Liver (tissue), 9 donors: ENCODE measurements around the gene GNG7. TPM values are rescaled to one million over a fixed set of nuclear protein-coding genes. Genes with fewer than 3 reads are reported as not detected.

ENCODE experiments used
- DNase-seq: peaks from one replicate; pipeline ENCODE4 v3.0.0-alpha.2; 2017; ENCODE audit warnings: low spot score
- H3K27ac ChIP-seq, 2 donors: one replicate each; pipeline ENCODE4 v1.7.0; 2013; ENCODE audit warnings: inconsistent platforms in 2 of 2, low read length in 2 of 2, control low read depth in 1 of 2, low read depth in 1 of 2, mild to moderate bottlenecking in 1 of 2
- H3K27me3 ChIP-seq, 4 donors: one replicate each; pipeline versions ENCODE4 v1.6.1 to v1.7.0; 2013; ENCODE audit warnings: low read length in 3 of 4, inconsistent platforms in 1 of 4, mild to moderate bottlenecking in 1 of 4, moderate library complexity in 1 of 4; ENCODE audit not compliant: control insufficient read depth in 4 of 4, insufficient read depth in 4 of 4
- H3K36me3 ChIP-seq, 4 donors: one replicate each; pipeline versions ENCODE4 v1.6.1 to v1.7.0; 2013; ENCODE audit warnings: low read length in 3 of 4, mild to moderate bottlenecking in 3 of 4, low read depth in 1 of 4, moderate library complexity in 1 of 4; ENCODE audit not compliant: control insufficient read depth in 4 of 4, insufficient read depth in 3 of 4
- H3K4me1 ChIP-seq, 4 donors: one replicate each; pipeline versions ENCODE4 v1.6.1 to v1.7.0; 2013; ENCODE audit warnings: low read length in 3 of 4, mild to moderate bottlenecking in 3 of 4, moderate library complexity in 1 of 4; ENCODE audit not compliant: control insufficient read depth in 4 of 4, insufficient read depth in 4 of 4
- H3K4me3 ChIP-seq, 3 donors: one replicate each; pipeline versions ENCODE4 v1.6.1 to v1.7.0; 2013; ENCODE audit warnings: low read length in 3 of 3, control low read depth in 1 of 3, low read depth in 1 of 3, mild to moderate bottlenecking in 1 of 3
- H3K9ac ChIP-seq, 2 donors: one replicate each; pipeline ENCODE4 v1.7.0; 2013; ENCODE audit warnings: low read length in 2 of 2, mild to moderate bottlenecking in 2 of 2, moderate library complexity in 2 of 2, control low read depth in 1 of 2, low read depth in 1 of 2
- H3K9me3 ChIP-seq, 4 donors: one replicate each; pipeline versions ENCODE4 v1.6.1 to v1.7.0; 2013; ENCODE audit warnings: low read length in 3 of 4; ENCODE audit not compliant: control insufficient read depth in 4 of 4
- EGR1 ChIP-seq, 2 donors: IDR thresholded peaks; 2 replicates each; pipeline ENCODE4 v1.6.1; 2016 to 2018; ENCODE audit warnings: antibody characterized with exemption in 2 of 2, low read depth in 2 of 2
- FOXA1 ChIP-seq: IDR thresholded peaks from 2 replicates; pipeline ENCODE4 v1.6.1; 2016; ENCODE audit warnings: antibody characterized with exemption
- GABPA ChIP-seq, 2 donors: IDR thresholded peaks in 1 of 2; conservative IDR thresholded peaks in 1 of 2; 2 replicates each; pipeline ENCODE4 v1.6.1; 2016; ENCODE audit warnings: antibody characterized with exemption in 2 of 2, mild to moderate bottlenecking in 1 of 2, moderate library complexity in 1 of 2
- HNF4A ChIP-seq, 2 donors: conservative IDR thresholded peaks; 2 replicates each; pipeline ENCODE4 v1.6.1; 2016; ENCODE audit warnings: antibody characterized with exemption in 2 of 2, mild to moderate bottlenecking in 2 of 2
- HNF4G ChIP-seq: IDR thresholded peaks from 2 replicates; pipeline ENCODE4 v1.6.1; 2016; ENCODE audit warnings: antibody characterized with exemption
- JUND ChIP-seq, 2 donors: IDR thresholded peaks; 2 replicates each; pipeline ENCODE4 v1.6.1; 2016; ENCODE audit warnings: antibody characterized with exemption in 2 of 2
- NR2F2 ChIP-seq: IDR thresholded peaks from 2 replicates; pipeline ENCODE4 v1.6.1; 2016; ENCODE audit warnings: antibody characterized with exemption
- RAD21 ChIP-seq, 2 donors: IDR thresholded peaks; 2 replicates each; pipeline ENCODE4 v1.6.1; 2016; ENCODE audit warnings: antibody characterized with exemption in 2 of 2, mild to moderate bottlenecking in 2 of 2
- RXRA ChIP-seq, 2 donors: IDR thresholded peaks; 2 replicates each; pipeline ENCODE4 v1.6.1; 2017 to 2018; ENCODE audit warnings: antibody characterized with exemption in 2 of 2, mild to moderate bottlenecking in 1 of 2
- SP1 ChIP-seq: IDR thresholded peaks from 2 replicates; pipeline ENCODE4 v1.6.1; 2018; ENCODE audit warnings: antibody characterized with exemption, mild to moderate bottlenecking
- TAF1 ChIP-seq: conservative IDR thresholded peaks from 2 replicates; pipeline ENCODE4 v1.6.1; 2016; ENCODE audit warnings: antibody characterized with exemption, mild to moderate bottlenecking
- YY1 ChIP-seq: IDR thresholded peaks from 2 replicates; pipeline ENCODE4 v1.6.1; 2016; ENCODE audit warnings: antibody characterized with exemption, mild to moderate bottlenecking
- WGBS: extraction: QIAGEN DNeasy Blood & Tissue Kit; methylation state at CpG from one replicate; pipeline ENCODE4 v1.1.7; 2013; 5-methylcytosine and 5-hydroxymethylcytosine counted together
- polyA plus RNA-seq, 2 donors: library from polyadenylated mRNA; stranded (reverse) in 1 of 2; unstranded in 1 of 2; fragments of 200-250 nt in 1 of 2; fragments of >200 nt in 1 of 2; fragmentation: Nextera tagmentation in 1 of 2; extraction: Ambion mirVana in 1 of 2; gene quantifications; one replicate each; pipeline versions ENCODE4 v1.2.1 to v1.2.3, GENCODE V29; 2013 to 2015
- total RNA-seq, 2 donors: library from RNA; depleted of rRNA; stranded (reverse); fragments of >200 nt; gene quantifications; one replicate each; pipeline ENCODE4 v1.2.3, GENCODE V29; 2014
- TF ChIP-seq, protein P1 (sequence below): IDR thresholded peaks from 2 replicates; pipeline ENCODE4 v1.6.1; 2016; ENCODE audit warnings: antibody characterized with exemption, mild to moderate bottlenecking
- TF ChIP-seq, protein P2 (sequence below): IDR thresholded peaks from 2 replicates; pipeline ENCODE4 v1.6.1; 2016; ENCODE audit warnings: antibody characterized with exemption
- TF ChIP-seq, protein P3 (sequence below): IDR thresholded peaks from 2 replicates; pipeline ENCODE4 v1.6.1; 2016; ENCODE audit warnings: antibody characterized with exemption
- TF ChIP-seq, protein P4 (sequence below): fragments of 150-350 bp; IDR thresholded peaks from 2 replicates; pipeline ENCODE4 v1.5.1; 2017; ENCODE audit warnings: improper control_type of control experiment, low read depth, low read length; ENCODE audit not compliant: missing input control
- TF ChIP-seq, protein P5 (sequence below): IDR thresholded peaks from 2 replicates; pipeline ENCODE4 v1.6.1; 2016; ENCODE audit warnings: antibody characterized with exemption
- donor health status: healthy.
- donor health status: healthy.
- donor health status: healthy.
- donor health status: healthy.
- donor health status: healthy.

Gene GNG7
- total and polyA plus RNA-seq, 4 donors: 0.75 to 1.9 (median 1.1) TPM

DNA sequence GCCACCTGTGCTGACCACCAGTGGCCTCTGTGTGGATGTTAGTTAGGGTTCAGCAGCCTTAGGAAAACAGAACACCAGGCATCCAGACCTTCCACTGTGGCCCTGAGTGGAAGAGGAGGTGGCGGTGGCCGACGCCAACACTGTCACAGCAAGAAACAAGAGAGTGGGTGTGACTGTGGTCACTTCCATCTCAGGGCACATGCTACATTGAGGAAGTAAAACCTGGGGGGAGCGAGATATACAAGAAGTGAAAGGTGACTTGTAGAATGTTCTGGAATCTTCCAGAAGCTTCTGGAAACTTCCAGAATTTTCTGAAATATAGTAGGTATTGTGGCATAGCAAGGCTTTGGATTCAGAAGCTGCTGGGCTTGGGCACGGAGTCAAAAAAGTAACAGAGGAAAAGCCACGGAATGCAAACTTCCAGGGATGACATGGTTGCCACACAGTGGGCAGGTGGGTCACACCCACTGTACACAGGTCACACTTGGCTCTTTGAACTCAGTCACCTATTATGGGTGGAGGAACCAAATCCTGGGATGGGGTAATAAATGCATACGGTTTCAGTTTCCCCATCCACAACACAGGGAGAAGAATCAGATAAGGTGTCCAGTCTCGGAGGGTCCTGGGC is 24.3 kb downstream of the GNG7 start:
- H3K27me3 ChIP-seq: no peaks in the 10 kb centered on the region
- H3K9ac ChIP-seq: no peak overlapping the region
- H3K4me1 ChIP-seq: no peaks in the 10 kb centered on the region
- no peak for DNase-seq
- no peak for TF ChIP-seq RAD21 (IDR thresholded peaks at IDR 0.05)
- TF ChIP-seq RXRA (IDR thresholded peaks at IDR 0.05): no peak
- no peaks in the 10 kb centered on the region for H3K9me3 ChIP-seq
- no peak overlapping the region for H3K27ac ChIP-seq
- H3K4me3 ChIP-seq: no peak overlapping the region
- WGBS: 86% methylated on average over 8 of the region's 8 CpGs
- no peaks in the 10 kb centered on the region for H3K36me3 ChIP-seq

DNA sequence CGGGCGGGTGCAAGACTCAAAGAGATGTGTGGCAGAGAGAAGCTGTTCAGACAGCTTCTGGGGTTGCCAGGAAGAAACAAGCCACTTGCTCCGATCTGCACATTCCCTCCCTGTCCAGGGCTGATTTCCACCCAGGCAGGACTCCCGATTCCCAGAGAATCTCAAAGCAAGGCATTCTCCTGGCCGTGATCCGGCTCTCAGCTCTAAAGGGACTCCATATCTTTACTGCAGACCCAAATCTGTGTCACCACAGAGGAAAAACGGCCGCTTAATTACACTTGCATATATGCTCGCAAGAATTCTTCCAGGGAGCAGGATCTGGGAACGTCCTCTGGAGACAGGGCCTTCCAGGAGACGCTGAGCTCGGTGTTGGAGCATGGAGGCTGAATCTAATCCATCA is 25.7 kb downstream of the GNG7 start:
- H3K9me3 ChIP-seq: no peaks in the 10 kb centered on the region
- no peaks in the 10 kb centered on the region for H3K4me1 ChIP-seq
- no peaks in the 10 kb centered on the region for H3K27me3 ChIP-seq
- TF ChIP-seq HNF4A (conservative IDR thresholded peaks at IDR 0.05): no peak
- TF ChIP-seq, protein P1, sequence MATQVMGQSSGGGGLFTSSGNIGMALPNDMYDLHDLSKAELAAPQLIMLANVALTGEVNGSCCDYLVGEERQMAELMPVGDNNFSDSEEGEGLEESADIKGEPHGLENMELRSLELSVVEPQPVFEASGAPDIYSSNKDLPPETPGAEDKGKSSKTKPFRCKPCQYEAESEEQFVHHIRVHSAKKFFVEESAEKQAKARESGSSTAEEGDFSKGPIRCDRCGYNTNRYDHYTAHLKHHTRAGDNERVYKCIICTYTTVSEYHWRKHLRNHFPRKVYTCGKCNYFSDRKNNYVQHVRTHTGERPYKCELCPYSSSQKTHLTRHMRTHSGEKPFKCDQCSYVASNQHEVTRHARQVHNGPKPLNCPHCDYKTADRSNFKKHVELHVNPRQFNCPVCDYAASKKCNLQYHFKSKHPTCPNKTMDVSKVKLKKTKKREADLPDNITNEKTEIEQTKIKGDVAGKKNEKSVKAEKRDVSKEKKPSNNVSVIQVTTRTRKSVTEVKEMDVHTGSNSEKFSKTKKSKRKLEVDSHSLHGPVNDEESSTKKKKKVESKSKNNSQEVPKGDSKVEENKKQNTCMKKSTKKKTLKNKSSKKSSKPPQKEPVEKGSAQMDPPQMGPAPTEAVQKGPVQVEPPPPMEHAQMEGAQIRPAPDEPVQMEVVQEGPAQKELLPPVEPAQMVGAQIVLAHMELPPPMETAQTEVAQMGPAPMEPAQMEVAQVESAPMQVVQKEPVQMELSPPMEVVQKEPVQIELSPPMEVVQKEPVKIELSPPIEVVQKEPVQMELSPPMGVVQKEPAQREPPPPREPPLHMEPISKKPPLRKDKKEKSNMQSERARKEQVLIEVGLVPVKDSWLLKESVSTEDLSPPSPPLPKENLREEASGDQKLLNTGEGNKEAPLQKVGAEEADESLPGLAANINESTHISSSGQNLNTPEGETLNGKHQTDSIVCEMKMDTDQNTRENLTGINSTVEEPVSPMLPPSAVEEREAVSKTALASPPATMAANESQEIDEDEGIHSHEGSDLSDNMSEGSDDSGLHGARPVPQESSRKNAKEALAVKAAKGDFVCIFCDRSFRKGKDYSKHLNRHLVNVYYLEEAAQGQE: no peak
- no peak for TF ChIP-seq RAD21 (IDR thresholded peaks at IDR 0.05)
- TF ChIP-seq RXRA (IDR thresholded peaks at IDR 0.05): no peak
- TF ChIP-seq, protein P2, sequence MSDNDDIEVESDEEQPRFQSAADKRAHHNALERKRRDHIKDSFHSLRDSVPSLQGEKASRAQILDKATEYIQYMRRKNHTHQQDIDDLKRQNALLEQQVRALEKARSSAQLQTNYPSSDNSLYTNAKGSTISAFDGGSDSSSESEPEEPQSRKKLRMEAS: no peak
- no peaks in the 10 kb centered on the region for H3K36me3 ChIP-seq
- H3K9ac ChIP-seq: no peak overlapping the region
- DNase-seq: no peak
- 81% methylated on average over 12 of the region's 12 CpGs for WGBS
- no peak overlapping the region for H3K27ac ChIP-seq
- H3K4me3 ChIP-seq: no peak overlapping the region

DNA sequence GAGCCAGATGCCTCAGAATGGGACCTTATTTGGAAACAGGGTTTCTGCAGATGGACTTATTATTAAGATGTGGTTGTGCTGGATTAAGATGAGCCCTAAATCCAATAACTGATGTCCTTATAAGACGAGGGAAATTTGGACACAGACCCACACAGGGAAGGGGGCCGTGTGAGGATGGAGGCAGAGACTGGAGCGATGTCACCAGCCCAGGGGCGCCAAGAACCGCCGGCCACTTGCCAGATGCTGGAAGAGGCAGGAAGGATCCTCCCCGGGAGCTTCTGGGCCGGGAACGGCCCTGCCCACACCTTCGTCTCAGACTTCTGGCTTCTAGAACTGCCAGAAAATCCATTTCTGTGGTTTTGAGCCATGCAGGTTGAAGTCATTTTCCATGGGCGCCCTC is 26.6 kb downstream of the GNG7 start:
- no peak for TF ChIP-seq RAD21 (IDR thresholded peaks at IDR 0.05)
- TF ChIP-seq EGR1 (IDR thresholded peaks at IDR 0.05; ENCODE audit: low read depth in 2 of 2): no peak
- no peak for TF ChIP-seq SP1
- TF ChIP-seq, protein P3, sequence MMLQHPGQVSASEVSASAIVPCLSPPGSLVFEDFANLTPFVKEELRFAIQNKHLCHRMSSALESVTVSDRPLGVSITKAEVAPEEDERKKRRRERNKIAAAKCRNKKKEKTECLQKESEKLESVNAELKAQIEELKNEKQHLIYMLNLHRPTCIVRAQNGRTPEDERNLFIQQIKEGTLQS: no peak
- TF ChIP-seq YY1: no peak
- no peak for TF ChIP-seq NR2F2
- no peak for TF ChIP-seq TAF1
- TF ChIP-seq, protein P4, sequence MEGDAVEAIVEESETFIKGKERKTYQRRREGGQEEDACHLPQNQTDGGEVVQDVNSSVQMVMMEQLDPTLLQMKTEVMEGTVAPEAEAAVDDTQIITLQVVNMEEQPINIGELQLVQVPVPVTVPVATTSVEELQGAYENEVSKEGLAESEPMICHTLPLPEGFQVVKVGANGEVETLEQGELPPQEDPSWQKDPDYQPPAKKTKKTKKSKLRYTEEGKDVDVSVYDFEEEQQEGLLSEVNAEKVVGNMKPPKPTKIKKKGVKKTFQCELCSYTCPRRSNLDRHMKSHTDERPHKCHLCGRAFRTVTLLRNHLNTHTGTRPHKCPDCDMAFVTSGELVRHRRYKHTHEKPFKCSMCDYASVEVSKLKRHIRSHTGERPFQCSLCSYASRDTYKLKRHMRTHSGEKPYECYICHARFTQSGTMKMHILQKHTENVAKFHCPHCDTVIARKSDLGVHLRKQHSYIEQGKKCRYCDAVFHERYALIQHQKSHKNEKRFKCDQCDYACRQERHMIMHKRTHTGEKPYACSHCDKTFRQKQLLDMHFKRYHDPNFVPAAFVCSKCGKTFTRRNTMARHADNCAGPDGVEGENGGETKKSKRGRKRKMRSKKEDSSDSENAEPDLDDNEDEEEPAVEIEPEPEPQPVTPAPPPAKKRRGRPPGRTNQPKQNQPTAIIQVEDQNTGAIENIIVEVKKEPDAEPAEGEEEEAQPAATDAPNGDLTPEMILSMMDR: no peak
- no peak for TF ChIP-seq FOXA1
- TF ChIP-seq HNF4A (conservative IDR thresholded peaks at IDR 0.05): no peak
- TF ChIP-seq RXRA (IDR thresholded peaks at IDR 0.05): no peak
- TF ChIP-seq, protein P2: no peak
- no peak for TF ChIP-seq GABPA (IDR thresholded peaks at IDR 0.05 in 1 of 2, conservative IDR thresholded peaks at IDR 0.05 in 1 of 2)
- no peak for TF ChIP-seq JUND (IDR thresholded peaks at IDR 0.05)
- TF ChIP-seq HNF4G: no peak
- TF ChIP-seq, protein P5, sequence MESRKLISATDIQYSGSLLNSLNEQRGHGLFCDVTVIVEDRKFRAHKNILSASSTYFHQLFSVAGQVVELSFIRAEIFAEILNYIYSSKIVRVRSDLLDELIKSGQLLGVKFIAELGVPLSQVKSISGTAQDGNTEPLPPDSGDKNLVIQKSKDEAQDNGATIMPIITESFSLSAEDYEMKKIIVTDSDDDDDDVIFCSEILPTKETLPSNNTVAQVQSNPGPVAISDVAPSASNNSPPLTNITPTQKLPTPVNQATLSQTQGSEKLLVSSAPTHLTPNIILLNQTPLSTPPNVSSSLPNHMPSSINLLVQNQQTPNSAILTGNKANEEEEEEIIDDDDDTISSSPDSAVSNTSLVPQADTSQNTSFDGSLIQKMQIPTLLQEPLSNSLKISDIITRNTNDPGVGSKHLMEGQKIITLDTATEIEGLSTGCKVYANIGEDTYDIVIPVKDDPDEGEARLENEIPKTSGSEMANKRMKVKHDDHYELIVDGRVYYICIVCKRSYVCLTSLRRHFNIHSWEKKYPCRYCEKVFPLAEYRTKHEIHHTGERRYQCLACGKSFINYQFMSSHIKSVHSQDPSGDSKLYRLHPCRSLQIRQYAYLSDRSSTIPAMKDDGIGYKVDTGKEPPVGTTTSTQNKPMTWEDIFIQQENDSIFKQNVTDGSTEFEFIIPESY: no peak
- H3K9me3 ChIP-seq: no peaks in the 10 kb centered on the region
- DNase-seq: no peak
- no peak overlapping the region for H3K9ac ChIP-seq
- WGBS: 71% methylated on average over 11 of the region's 11 CpGs
- H3K27ac ChIP-seq: no peak overlapping the region
- H3K4me1 ChIP-seq: no peaks in the 10 kb centered on the region
- H3K4me3 ChIP-seq: no peak overlapping the region
- no peaks in the 10 kb centered on the region for H3K36me3 ChIP-seq
- H3K27me3 ChIP-seq: no peaks in the 10 kb centered on the region
